Upper lobe of left lung (tissue), 6 donors: Measurements from ENCODE around the gene HMMR. TPM values are rescaled to one million over a fixed set of nuclear protein-coding genes. Genes with fewer than 3 reads are reported as not detected.

Experiments
- ATAC-seq, 2 donors: fragments of 200-7000 bp; cut with Tn5 transposase; one replicate each; pipeline ENCODE4 v1.9.1; 2022; ENCODE audit warnings: mild to moderate bottlenecking in 2 of 2, moderate library complexity in 2 of 2; ENCODE audit not compliant: low FRiP score in 2 of 2
- DNase-seq, 2 donors: peaks; one replicate each; pipeline ENCODE4 v3.0.0-alpha.2; 2019 to 2020
- H3K27ac ChIP-seq, 4 donors: fragments of 200-600 bp; sonication (generic); one replicate each; pipeline ENCODE4 v1.5.1; 2016 to 2019
- H3K27me3 ChIP-seq, 4 donors: fragments of 200-600 bp; sonication (generic); one replicate each; pipeline ENCODE4 v1.5.1; 2017 to 2019
- H3K36me3 ChIP-seq, 4 donors: fragments of 200-600 bp; sonication (generic); one replicate each; pipeline ENCODE4 v1.5.1; 2016 to 2019
- H3K4me1 ChIP-seq, 4 donors: fragments of 200-600 bp; sonication (generic); one replicate each; pipeline ENCODE4 v1.5.1; 2018 to 2019
- H3K4me3 ChIP-seq, 4 donors: fragments of 200-600 bp; sonication (generic); one replicate each; pipeline ENCODE4 v1.5.1; 2017 to 2019; ENCODE audit warnings: mild to moderate bottlenecking in 2 of 4, moderate library complexity in 1 of 4
- H3K9me3 ChIP-seq, 4 donors: fragments of 200-600 bp; sonication (generic); one replicate each; pipeline ENCODE4 v1.5.1; 2018 to 2019
- CTCF ChIP-seq, 6 experiments: fragments of 450-650 bp in 4 of 6; fragments of 200-600 bp in 2 of 6; sonication (generic) in 2 of 6; IDR thresholded peaks; one replicate each; pipeline ENCODE4 v1.5.1; 2016 to 2019; ENCODE audit warnings: antibody characterized with exemption in 6 of 6
- EP300 ChIP-seq, 4 donors: sonication (generic); formaldehyde crosslinking; IDR thresholded peaks; one replicate each; pipeline ENCODE4 v1.5.1; 2017; ENCODE audit warnings: antibody characterized with exemption in 4 of 4, control low read depth in 2 of 4
- POLR2A ChIP-seq, 4 donors: fragments of 450-650 bp; IDR thresholded peaks; one replicate each; pipeline ENCODE4 v1.5.1; 2016 to 2017; ENCODE audit warnings: antibody characterized with exemption in 4 of 4, mild to moderate bottlenecking in 2 of 4
- POLR2AphosphoS5 ChIP-seq, 2 donors: sonication (generic); formaldehyde crosslinking; IDR thresholded peaks; one replicate each; pipeline ENCODE4 v1.5.1; 2017; ENCODE audit warnings: antibody characterized with exemption in 2 of 2
- WGBS, 2 donors: methylation state at CpG; one replicate each; pipeline ENCODE4 v1.1.5; 2017 to 2018; 5-methylcytosine and 5-hydroxymethylcytosine counted together
- total RNA-seq, 6 donors: library from RNA; depleted of rRNA in 4 of 6; stranded (reverse); fragments of >200 nt in 4 of 6; gene quantifications; one replicate each; pipeline versions ENCODE4 v1.1.0 to v1.2.1, GENCODE V29; 2016 to 2021
- donor health status: DM: no; HTN: no; CAD: no; lungs with moderate emphysema.
- donor health status: DM: no; HTN: yes; CAD: no; lungs with severe emphysema.

The HMMR gene
- total RNA-seq, 6 donors from 2014 or later: 0.74 to 4.2 (median 1.9) TPM

- ATAC-seq (no peak), DNase-seq (peak in 1 of 2 donors; percentile 76)
- Histone ChIP-seq H3K27me3 (no peaks in the 10 kb centered on the region), H3K36me3 (peaks cover 14 to 24% (median 18%) of the 10 kb centered on the region in 4 donors), H3K4me3 (peak overlapping the region in 3 of 4 donors; percentile 3 to 30 (median 27)), H3K9me3 (no peaks in the 10 kb centered on the region), H3K4me1 (peaks cover 39 to 51% (median 44%) of the 10 kb centered on the region in 4 donors), H3K27ac (peak overlapping the region; percentile 34 to 96 (median 51))
- 8 to 14% methylated on average over 7 of the region's 7 CpGs for WGBS, 2 donors
- TF ChIP-seq EP300 (IDR thresholded peaks at IDR 0.05) (peak in 1 of 4 donors; percentile 64), CTCF (IDR thresholded peaks at IDR 0.05) (no peak), POLR2AphosphoS5 (IDR thresholded peaks at IDR 0.05) (peak in 1 of 2 donors; percentile 38)
Measured at GRCh38 chr5:163509291-163509951, 49.0 kb downstream of the HMMR start.

- no peak for TF ChIP-seq CTCF (IDR thresholded peaks at IDR 0.05)
- Histone ChIP-seq H3K4me1 (peaks cover 32 to 42% (median 37%) of the 10 kb centered on the region in 4 donors), H3K36me3 (peaks cover 39 to 55% (median 43%) of the 10 kb centered on the region in 4 donors), H3K27ac (no peak overlapping the region), H3K27me3 (no peaks in the 10 kb centered on the region), H3K9me3 (no peaks in the 10 kb centered on the region), H3K4me3 (no peak overlapping the region)
- no peak for DNase-seq
- WGBS, 2 donors: 87 to 91% methylated on average over 5 of the region's 5 CpGs
- ATAC-seq: no peak
Measured at GRCh38 chr5:163512526-163512925, 52.1 kb downstream of the HMMR start.

- no peaks in the 10 kb centered on the region for H3K4me1 ChIP-seq
- H3K36me3 ChIP-seq: peaks cover under 1 to 16% (median 4%) of the 10 kb centered on the region in 4 donors
- WGBS, 2 donors: 78 to 88% methylated on average over 1 of the region's 1 CpG
- no peaks in the 10 kb centered on the region for H3K27me3 ChIP-seq
- TF ChIP-seq CTCF (IDR thresholded peaks at IDR 0.05) (no peak), POLR2A (IDR thresholded peaks at IDR 0.05) (no peak), EP300 (IDR thresholded peaks at IDR 0.05) (no peak), POLR2AphosphoS5 (IDR thresholded peaks at IDR 0.05) (no peak)
- H3K9me3 ChIP-seq: no peaks in the 10 kb centered on the region
- H3K4me3 ChIP-seq: no peak overlapping the region
- no peak for DNase-seq
- ATAC-seq: no peak
- H3K27ac ChIP-seq: no peak overlapping the region
Measured at GRCh38 chr5:163525096-163525495, 64.7 kb downstream of the HMMR start.

GRCh38 chr5:163529698-163530097, 69.3 kb downstream of the HMMR start:
- no peaks in the 10 kb centered on the region for H3K4me1 ChIP-seq
- no peak overlapping the region for H3K4me3 ChIP-seq
- no peak for ATAC-seq
- H3K27me3 ChIP-seq: no peaks in the 10 kb centered on the region
- no peaks in the 10 kb centered on the region for H3K9me3 ChIP-seq
- 70 to 80% methylated on average over 5 of the region's 5 CpGs for WGBS, 2 donors
- TF ChIP-seq POLR2A (IDR thresholded peaks at IDR 0.05) (no peak), POLR2AphosphoS5 (IDR thresholded peaks at IDR 0.05) (no peak), EP300 (IDR thresholded peaks at IDR 0.05) (no peak), CTCF (IDR thresholded peaks at IDR 0.05) (no peak)
- DNase-seq: no peak
- H3K27ac ChIP-seq: no peak overlapping the region
- no peaks in the 10 kb centered on the region for H3K36me3 ChIP-seq

- no peaks in the 10 kb centered on the region for H3K27me3 ChIP-seq
- H3K36me3 ChIP-seq: no peaks in the 10 kb centered on the region
- TF ChIP-seq POLR2A (IDR thresholded peaks at IDR 0.05) (no peak), POLR2AphosphoS5 (IDR thresholded peaks at IDR 0.05) (no peak), CTCF (IDR thresholded peaks at IDR 0.05) (no peak), EP300 (IDR thresholded peaks at IDR 0.05) (no peak)
- H3K4me3 ChIP-seq: no peak overlapping the region
- WGBS, 2 donors: 67 to 80% methylated on average over 3 of the region's 3 CpGs
- no peaks in the 10 kb centered on the region for H3K9me3 ChIP-seq
- DNase-seq: no peak
- no peak for ATAC-seq
- H3K4me1 ChIP-seq: no peaks in the 10 kb centered on the region
- H3K27ac ChIP-seq: no peak overlapping the region
Measured at GRCh38 chr5:163531272-163531671, 70.8 kb downstream of the HMMR start.
